Hematopoietic multipotent progenitor cell treated with erythropoietin and hydrocortisone succinate and interleukin-3 and kit ligand, for 6 days (in vitro differentiated cells): Measurements from ENCODE around the gene KDM4D.
"Not testable (repeated sequence)": the region's sequence is repeated elsewhere in the genome, so short reads cannot be mapped to it uniquely, and the experiment has no call there.

Experiments used
- DNase-seq: peaks from one replicate; pipeline ENCODE4 v3.0.0-alpha.2; 2015

KDM4D gene

DNA sequence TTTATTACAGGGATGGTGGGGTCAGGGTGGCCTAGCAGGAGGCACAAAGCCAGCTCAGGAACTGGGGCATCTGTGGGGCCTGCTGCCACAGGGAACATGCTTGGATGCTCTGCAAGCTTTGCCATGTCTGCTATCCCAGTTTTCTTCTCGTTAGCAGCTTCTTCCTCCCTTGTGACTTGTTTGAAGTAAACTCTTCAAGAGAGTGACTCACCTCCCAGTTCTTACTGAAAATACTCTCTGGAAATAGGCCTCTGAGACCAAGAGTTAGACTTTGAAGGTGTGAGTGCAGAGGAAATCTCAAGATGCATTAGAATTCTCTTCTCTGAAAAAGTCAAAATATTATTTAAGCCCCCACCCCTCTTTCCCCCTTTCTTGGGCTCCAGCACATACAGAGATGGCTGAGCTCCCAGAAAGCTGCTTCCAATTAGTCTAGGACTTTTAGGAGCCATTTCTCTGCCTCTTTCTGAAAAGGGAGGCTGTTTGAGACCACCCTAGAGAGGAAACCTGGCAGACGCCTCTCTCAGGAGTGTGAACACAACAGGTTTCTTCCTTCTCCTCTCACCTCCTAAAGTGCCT lies 15.3 kb upstream of the KDM4D start:
- no peak for DNase-seq

DNA sequence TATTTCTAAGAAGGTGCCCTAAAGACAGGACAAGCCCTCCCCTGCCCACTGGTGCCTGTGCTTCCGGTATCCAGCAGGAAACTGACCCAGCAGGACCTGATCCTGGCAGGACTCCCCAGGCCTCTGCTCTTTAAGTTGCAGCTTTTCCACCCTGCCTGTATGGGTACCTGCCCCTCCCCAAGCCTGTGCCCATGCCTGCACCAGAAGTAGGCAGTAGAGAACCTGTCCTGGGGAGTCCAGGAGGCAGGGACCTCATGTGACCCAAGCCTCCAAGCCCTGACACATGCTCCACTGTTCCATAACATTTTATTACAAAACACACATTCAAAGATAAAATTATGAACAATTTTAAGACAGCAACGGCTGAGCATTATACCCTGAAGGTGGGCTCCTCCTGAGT lies 14.3 kb upstream of the KDM4D start:
- no peak for DNase-seq

DNA sequence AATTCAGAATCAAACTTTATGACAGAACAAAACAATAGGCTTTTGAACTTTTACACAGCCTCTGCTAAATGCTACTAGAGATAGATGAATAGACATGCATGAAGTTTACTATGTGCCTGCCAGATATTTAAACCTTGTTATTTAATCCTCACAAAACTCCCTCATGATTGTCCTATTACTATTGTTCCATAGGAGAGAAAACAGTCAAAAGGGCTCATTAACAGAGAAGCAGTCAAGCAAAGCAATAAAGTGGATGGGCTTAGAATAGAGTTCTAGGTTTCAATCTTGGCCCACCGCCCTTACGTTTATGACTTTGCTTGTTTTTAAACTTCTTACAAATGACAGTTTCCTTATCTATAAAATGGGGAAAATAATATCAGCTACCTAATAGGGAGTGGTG lies 13.0 kb upstream of the KDM4D start:
- DNase-seq = no peak

GRCh38 chr11:94961255-94961654 lies 12.3 kb upstream of the KDM4D start:
- no peak for DNase-seq

DNA sequence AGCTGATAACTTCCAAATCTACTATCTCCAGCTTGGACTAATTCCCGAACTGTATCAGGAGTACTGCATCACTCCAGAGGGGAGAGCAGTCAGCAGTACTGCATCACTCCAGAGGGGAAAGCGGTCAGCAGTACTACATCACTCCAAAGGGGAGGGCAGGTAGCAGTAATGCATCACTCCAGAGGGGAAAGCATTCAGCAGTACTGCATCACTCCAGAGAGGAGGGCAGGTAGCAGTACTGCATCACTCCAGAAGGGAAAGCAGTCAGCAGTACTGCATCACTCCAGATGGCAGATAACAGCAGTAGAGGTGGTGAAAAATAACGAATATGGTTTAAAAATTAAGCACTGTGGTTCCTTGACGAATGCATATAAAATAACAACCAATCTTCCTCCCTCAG lies 8.6 kb upstream of the KDM4D start:
- no peak for DNase-seq

DNA sequence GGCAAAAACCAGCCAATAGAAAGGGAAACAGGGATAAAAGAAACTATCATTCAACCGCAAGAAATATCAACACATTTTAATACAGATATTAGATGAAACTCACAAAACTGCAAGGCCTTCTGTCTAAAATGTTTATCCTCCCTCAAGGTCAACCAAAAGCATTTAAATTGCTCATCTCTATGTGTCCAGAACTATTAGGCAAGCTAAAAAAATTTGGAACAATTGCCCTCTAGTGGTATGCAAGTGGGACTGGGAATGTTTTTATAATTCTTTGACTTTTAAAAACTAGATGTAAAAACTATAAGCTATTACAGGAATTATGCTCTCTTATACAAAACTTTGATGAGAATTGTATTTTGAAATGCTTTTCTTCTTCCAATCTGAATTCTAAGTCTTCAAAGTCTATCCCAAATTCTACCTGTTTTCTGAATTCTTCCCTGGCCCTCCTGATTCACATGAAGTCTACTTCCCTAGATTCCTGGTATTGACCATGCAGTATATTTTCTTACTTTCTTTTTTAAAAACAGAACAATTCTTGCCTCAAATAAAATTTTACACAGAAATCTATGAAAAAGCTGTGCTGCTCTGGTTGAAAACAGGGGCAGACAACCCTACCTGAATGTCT lies 5.1 kb upstream of the KDM4D start:
- peak; percentile 46 for DNase-seq

- DNase-seq = no peak
Measured at GRCh38 chr11:94972700-94973098, 810 bp upstream of the KDM4D start.

DNA sequence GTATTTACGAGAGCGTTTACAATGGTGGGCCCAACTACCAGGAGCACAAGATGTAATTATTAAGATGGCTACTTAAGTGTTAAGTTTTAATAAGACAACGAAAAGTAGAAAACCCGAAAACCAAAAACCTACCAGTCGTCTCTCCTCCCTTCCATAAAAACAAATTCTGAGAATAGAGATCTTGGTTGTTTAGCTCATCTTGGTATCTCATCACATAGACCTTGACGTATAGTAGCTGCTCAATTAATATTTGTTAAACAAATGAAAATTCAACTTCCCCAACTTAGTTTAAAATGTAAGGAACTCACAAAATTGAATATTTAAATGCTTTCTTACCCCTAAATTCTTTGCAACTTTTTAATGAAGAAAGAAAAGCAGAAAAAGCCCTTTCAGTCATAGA lies 669 bp downstream of the KDM4D start:
- DNase-seq = peak; percentile 16

DNA sequence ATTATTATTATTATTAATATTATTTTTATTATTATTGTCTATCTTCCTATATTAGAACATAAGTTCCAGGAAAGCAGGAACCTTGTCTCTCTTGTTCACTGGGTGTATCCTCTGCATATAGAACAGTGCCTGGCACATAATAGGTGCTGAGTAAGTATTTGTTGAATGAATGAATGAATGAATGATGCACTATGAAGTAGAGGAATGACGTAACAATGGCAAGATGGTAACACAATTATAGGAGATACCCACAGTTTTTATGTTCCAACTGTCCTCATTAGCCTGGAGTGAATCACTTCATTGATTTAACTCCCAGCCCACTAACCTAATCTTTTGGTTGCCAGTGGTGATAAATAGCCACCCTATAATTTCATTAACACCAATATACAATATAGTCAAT lies 2.1 kb downstream of the KDM4D start:
- no peak for DNase-seq

DNA sequence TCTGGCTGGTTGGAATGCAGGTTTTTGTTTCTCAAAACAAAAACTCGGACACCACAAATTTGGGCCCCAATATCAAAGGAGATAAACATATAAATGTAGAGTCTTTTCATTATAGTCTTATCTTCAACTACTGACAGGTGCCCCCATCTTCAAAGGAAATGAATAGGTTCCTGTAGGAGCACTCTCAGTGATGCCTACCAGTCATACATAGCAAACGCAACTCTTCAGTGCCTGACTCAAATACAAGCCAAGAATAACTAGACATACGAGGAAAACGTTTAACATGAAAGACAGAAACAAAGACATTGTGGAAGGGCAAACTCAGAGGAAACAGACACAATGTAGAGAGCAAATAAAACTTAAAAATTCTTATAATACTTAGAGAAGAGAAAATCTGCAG lies 13.9 kb downstream of the KDM4D start:
- DNase-seq = no peak

DNA sequence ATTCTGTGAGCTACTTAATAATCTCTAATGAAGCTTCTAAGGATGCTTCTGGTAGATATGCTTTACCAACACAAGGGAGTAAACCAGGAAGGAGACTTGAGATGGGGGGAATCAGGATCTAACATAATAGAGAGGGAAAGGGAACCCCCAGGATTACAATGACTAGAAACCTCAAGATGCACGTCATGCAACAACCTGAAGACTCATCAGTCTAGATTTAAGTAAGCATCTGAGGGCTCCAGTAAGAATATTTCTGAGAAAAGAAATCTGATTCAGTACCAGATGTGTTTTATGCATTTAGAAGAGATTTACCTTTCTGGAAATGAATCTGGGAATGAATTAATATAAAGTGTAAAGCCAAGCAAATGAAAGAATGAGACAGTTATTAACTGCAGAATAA lies 15.2 kb downstream of the KDM4D start:
- DNase-seq = no peak

DNA sequence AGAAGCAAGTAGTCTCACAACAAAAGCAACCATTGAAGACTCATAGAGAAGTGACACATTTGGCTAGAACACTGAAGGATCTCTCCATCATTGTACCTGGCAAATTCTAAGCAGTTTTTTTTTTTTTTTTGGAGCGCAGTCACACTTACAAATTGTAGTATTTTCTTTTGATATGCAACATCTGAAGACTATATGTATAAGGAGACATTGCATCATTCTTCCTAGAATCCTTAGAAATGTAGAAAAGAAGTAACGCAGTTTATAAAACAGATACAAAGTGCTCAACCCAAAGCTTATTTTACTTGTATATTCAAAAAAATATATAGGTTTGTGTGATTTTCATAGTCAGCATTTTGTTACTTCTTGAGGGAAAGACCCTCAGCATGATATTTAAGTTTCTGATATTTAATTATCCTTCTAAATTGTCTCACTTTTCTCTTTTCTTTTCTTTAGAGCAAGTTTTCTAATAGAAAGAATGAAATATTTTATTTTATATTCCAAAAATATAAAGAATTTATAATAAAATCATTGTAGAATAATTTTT lies 20.0 kb downstream of the KDM4D start:
- no peak for DNase-seq

DNA sequence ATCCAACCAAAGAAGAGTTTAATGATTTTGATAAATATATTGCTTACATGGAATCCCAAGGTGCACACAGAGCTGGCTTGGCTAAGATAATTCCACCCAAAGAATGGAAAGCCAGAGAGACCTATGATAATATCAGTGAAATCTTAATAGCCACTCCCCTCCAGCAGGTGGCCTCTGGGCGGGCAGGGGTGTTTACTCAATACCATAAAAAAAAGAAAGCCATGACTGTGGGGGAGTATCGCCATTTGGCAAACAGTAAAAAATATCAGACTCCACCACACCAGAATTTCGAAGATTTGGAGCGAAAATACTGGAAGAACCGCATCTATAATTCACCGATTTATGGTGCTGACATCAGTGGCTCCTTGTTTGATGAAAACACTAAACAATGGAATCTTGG lies 23.9 kb downstream of the KDM4D start:
- DNase-seq = peak; percentile 18

DNA sequence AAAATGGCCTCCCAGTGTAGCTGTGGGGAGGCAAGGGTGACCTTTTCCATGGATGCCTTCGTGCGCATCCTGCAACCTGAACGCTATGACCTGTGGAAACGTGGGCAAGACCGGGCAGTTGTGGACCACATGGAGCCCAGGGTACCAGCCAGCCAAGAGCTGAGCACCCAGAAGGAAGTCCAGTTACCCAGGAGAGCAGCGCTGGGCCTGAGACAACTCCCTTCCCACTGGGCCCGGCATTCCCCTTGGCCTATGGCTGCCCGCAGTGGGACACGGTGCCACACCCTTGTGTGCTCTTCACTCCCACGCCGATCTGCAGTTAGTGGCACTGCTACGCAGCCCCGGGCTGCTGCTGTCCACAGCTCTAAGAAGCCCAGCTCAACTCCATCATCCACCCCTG lies 24.8 kb downstream of the KDM4D start:
- DNase-seq = no peak

DNA sequence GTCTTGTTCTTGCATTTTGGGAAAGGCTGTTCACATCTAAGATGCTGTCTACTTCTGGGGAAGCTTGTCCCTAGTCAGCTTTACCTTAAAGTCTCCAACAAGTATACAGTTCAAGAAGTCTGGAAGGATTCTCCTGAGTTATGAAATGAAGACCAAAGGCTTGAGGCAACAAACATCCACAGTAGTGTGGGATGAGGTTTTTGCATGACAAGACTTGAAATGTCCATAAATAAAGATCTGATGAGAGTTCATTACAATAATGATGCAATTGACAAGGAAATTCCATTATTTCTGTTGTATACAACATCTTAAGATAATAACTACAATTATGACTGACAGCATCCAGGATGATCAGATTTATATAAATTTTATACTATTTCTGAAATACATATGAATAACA lies 30.2 kb downstream of the KDM4D start:
- DNase-seq = no peak

GRCh38 chr11:95005642-95006041 lies 32.1 kb downstream of the KDM4D start:
- no peak for DNase-seq

DNA sequence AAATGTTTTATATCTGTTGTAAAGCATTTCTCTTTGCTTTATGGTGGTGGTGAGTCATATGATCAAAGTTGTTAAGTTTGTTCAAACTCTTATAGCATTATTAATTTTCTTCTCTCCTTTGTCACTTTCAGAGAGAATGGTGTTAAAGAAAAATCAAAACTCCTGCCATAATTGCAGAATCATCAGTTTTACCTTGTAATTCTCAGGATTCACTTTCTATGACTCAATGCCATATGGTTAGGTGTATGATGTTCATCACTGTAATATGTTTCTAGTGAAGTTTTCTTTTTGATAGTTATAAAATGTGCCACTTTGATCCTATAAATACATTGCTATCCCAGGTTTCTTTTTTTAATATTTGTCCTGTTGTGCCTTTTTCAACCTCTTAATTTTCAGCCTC lies 37.9 kb downstream of the KDM4D start:
- no peak for DNase-seq

DNA sequence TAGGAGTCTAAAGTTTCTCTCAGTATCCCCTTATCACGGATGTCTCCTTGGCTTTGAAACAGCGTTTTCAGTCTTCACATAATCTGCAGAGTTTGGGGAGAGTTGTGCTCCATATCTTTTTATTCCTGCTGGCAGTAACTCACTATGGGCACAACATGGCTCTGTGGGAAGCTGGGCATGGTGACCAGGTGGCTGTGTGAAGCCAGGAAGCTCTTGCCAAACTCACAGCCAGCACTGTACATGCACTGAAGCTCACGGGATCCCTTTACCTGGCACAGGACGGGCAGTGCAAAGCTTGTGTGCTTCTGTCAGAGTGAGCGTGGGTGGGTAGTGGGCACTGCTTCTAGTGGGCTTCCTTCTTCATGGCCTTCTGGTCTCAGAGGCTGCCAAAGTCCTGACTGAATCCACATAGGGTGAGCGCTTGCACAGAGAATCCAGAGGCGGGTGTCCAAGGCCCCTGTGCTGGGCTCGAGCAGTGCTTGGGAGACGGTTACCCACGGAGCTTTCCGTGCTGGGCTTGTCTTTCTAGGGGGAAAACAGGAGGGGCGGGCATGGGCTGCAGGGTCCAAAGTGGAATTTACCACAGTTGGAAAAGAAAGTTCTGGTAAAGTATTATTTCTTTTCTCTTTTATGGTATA lies 40.8 kb downstream of the KDM4D start:
- no peak for DNase-seq

DNA sequence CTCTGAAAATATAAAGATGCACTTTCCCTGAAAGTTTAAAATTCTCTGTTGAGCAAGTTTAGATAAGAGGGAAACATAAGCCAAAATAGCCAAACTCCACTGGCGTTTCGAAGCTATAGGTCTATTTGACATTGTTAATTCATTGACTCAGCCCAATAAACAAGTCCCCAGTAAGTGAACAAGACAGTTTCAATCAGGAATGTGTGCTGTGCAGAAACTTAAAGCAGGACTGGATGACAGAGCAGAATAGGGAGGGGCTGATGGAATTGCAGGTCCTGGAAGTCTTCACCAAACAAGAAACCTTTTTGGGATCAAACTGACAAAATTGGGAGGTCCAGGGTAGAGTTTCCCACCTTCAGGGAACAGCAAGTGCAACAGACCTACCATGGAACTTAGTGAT lies 42.6 kb downstream of the KDM4D start:
- no peak for DNase-seq

- not testable (repeated sequence) for DNase-seq
Measured at GRCh38 chr11:95021468-95021867, 48.0 kb downstream of the KDM4D start.

DNA sequence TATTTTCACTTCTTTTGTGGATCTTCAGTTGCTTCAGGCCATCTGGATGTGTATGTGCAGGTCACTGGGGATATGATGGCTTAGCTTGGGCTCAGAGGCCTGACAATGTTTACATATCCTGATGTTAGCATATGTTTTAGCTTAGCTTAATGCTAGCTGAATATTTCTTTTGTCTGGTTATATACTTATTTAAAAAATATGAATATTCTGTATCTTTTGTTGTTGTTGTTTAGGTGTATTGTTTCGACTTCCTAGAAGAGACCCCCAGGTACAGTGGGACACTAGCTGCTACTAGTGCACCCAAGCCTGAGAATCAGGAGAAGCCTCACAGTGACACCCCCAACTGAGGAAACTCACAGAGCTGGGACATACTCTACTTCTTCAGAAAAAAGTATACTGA lies 51.4 kb downstream of the KDM4D start, which contains the start of gene KDM4E:
Gene KDM4E, plus strand, starts transcription at position 301 of the 400 bp plus-strand sequence. CDS start 300 bp downstream, outside the sequence.
- no peak for DNase-seq

GRCh38 chr11:95025594-95025993 lies 52.1 kb downstream of the KDM4D start:
- DNase-seq = not testable (repeated sequence)

GRCh38 chr11:95028357-95028756 lies 54.8 kb downstream of the KDM4D start:
- no peak for DNase-seq

GRCh38 chr11:95033051-95033450 lies 59.5 kb downstream of the KDM4D start:
- DNase-seq = no peak
